ENCODE data around the gene PAX5. TPM values are rescaled to one million over a fixed set of nuclear protein-coding genes. Genes with fewer than 3 reads are reported as not detected.

PAX5 gene
- total RNA-seq, 6 experiments from 2014 or later = not detected

DNA sequence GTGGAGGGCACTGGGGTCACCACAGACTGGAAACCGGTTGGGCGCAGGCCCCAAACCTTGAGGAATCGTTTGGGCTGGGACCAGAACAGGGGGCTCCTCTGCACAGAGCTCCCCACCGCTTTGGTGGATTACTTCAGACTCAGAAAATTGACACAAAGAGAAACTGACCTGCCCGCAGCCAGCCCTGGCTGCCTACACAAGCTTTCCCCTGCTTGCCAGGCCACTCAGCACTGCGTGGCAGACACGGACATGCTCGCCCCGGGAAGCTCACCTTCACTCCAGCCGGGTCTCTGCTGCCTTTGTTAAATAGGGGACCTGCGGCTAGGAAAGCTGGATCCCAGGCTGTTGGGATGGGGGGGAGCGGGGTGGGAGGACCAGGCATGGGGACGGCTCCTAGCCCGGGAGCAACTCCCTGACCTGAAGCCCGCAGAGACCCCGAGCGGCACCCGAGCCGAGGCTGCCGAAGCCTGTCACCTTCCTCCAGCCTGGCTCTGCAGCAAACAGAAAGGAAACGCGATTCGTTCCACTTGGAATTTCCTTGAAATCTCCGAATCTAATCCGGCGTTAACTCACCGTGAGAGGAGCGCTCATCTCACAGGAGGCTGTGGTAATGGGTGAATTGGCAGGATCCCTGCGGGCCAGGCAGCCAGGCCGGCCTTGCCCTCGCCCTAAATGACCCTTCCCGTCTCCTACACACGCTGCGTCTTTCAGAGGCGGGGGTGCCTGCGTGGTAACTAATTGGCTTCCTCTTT lies 8.8 kb downstream of the PAX5 start:
- H3K4me1 Mint-ChIP-seq (ENCODE audit: low read depth) = peaks cover 12% of the 10 kb centered on the region; the same call in 1 of the 2 replicates
- no peak overlapping the region for H3K27ac Mint-ChIP-seq
- TF ChIP-seq, protein P1, sequence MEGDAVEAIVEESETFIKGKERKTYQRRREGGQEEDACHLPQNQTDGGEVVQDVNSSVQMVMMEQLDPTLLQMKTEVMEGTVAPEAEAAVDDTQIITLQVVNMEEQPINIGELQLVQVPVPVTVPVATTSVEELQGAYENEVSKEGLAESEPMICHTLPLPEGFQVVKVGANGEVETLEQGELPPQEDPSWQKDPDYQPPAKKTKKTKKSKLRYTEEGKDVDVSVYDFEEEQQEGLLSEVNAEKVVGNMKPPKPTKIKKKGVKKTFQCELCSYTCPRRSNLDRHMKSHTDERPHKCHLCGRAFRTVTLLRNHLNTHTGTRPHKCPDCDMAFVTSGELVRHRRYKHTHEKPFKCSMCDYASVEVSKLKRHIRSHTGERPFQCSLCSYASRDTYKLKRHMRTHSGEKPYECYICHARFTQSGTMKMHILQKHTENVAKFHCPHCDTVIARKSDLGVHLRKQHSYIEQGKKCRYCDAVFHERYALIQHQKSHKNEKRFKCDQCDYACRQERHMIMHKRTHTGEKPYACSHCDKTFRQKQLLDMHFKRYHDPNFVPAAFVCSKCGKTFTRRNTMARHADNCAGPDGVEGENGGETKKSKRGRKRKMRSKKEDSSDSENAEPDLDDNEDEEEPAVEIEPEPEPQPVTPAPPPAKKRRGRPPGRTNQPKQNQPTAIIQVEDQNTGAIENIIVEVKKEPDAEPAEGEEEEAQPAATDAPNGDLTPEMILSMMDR (IDR thresholded peaks at IDR 0.05) = no peak
- DNase-seq = no peak
- H3K27me3 Mint-ChIP-seq (ENCODE audit: insufficient read depth) = peaks cover 68% of the 10 kb centered on the region
- H3K9me3 Mint-ChIP-seq = no peaks in the 10 kb centered on the region
- H3K4me3 Mint-ChIP-seq = peak overlapping the region; percentile 77; the same call in 1 of the 2 replicates
- H3K36me3 Mint-ChIP-seq (ENCODE audit: low read depth) = peaks cover 3% of the 10 kb centered on the region; the same call in 1 of the 2 replicates

DNA sequence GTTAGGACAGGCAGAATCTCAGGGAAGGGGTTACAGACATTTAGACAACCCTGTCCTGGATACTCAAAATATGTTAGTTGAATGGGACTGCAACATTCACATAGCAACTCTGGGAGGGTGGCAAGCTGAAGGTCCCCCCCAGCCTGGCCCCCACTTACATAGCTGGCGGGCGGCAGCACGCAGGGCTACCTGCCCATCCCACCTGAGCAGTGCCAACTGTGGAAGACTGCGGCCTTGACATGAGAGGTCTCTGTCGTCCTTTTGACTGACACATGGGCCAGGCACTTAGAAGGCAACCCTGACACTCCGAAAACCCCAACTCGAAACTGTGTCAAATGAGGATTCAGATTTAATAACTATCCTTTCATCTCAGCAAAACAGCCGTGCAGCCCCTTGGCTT lies 16.5 kb downstream of the PAX5 start:
- Mint-ChIP-seq H3K27me3 (ENCODE audit: insufficient read depth) (peaks cover 54% of the 10 kb centered on the region), H3K4me3 (no peak overlapping the region), H3K27ac (no peak overlapping the region), H3K4me1 (ENCODE audit: low read depth) (no peaks in the 10 kb centered on the region), H3K36me3 (ENCODE audit: low read depth) (no peaks in the 10 kb centered on the region), H3K9me3 (no peaks in the 10 kb centered on the region)
- DNase-seq = no peak
- TF ChIP-seq, protein P1 (IDR thresholded peaks at IDR 0.05) = no peak

DNA sequence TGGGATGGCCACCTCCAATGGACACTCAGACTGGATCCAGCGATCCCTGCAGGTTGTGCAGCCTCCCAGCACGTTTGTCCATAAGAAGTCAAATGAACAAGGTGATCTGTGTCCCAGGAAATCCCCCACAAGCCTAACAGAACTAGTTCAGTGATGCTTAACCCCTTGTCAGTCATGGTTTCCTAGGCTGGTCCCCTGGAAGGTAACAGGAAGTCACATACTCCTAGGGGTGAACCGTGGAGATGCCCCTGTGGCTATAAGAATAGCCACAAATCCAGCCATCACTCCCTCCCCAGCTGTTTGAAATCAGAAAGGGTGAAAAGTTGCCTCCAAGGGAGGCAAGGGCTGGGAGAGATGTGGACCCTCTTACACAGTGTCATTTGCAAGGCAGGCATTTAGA lies 22.5 kb downstream of the PAX5 start:
- no peaks in the 10 kb centered on the region for H3K4me1 Mint-ChIP-seq (ENCODE audit: low read depth)
- no peak overlapping the region for H3K4me3 Mint-ChIP-seq
- H3K27me3 Mint-ChIP-seq (ENCODE audit: insufficient read depth) = peaks cover 52% of the 10 kb centered on the region
- no peak overlapping the region for H3K27ac Mint-ChIP-seq
- no peaks in the 10 kb centered on the region for H3K9me3 Mint-ChIP-seq
- TF ChIP-seq, protein P1 (IDR thresholded peaks at IDR 0.05) = no peak
- no peak for DNase-seq
- H3K36me3 Mint-ChIP-seq (ENCODE audit: low read depth) = no peaks in the 10 kb centered on the region

DNA sequence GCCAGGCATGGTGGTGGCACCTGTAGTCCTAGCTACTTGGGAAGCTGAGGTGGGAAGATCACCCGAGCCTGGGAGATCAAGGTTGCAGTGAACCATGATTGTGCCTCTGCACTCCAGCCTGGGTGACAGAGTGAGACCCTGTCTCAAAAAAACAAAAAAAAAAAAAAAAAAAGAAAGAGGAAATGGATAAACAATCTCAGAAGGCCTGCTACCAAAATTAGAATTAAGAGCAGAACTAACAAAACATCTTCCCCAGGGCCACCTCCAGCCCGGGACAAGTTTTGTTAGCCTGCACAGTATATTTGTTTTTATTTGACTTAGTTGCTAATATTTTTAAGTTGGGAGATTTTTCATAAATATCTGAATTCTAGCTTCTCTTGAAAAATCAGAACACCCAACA lies 23.1 kb downstream of the PAX5 start:
- no peak for DNase-seq
- Mint-ChIP-seq H3K4me3 (no peak overlapping the region), H3K36me3 (ENCODE audit: low read depth) (no peaks in the 10 kb centered on the region), H3K27ac (no peak overlapping the region), H3K9me3 (no peaks in the 10 kb centered on the region), H3K4me1 (ENCODE audit: low read depth) (no peaks in the 10 kb centered on the region), H3K27me3 (ENCODE audit: insufficient read depth) (peaks cover 54% of the 10 kb centered on the region)
- TF ChIP-seq, protein P1 (IDR thresholded peaks at IDR 0.05) = no peak

DNA sequence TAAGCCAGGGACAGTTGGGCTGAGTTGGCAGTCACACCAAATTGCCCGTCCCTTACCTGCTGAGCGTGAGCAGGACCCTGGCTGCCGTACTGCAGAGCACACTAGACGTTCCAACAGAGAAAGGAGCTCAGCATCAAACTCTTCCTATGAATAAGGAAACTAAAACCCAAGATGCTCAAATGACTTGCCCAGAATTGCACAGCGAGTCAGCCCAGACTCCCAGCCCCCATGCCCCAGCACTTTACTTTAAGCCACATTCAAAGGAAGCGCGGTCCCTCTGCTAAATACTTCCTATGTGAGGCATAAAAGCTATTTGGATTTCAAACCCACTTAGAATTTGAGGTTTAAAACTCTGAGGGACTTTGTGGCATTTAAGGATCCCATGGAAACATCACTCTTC lies 23.9 kb downstream of the PAX5 start:
- Mint-ChIP-seq H3K9me3 (no peaks in the 10 kb centered on the region), H3K4me1 (ENCODE audit: low read depth) (no peaks in the 10 kb centered on the region), H3K36me3 (ENCODE audit: low read depth) (no peaks in the 10 kb centered on the region), H3K4me3 (no peak overlapping the region), H3K27ac (no peak overlapping the region), H3K27me3 (ENCODE audit: insufficient read depth) (peaks cover 50% of the 10 kb centered on the region)
- TF ChIP-seq, protein P1 (IDR thresholded peaks at IDR 0.05) = no peak
- DNase-seq = no peak

Data from HFFc6 (cell line).